Adrenal gland (tissue), 5 donors: ENCODE measurements around the gene PMF1.

Experiments used
- POLR2A ChIP-seq, 2 donors: fragments of 450-650 bp; IDR thresholded peaks; one replicate each; pipeline ENCODE4 v1.6.1; 2017; ENCODE audit warnings: antibody characterized with exemption in 2 of 2, mild to moderate bottlenecking in 2 of 2, moderate library complexity in 1 of 2
- TF ChIP-seq, protein P1 (sequence below), 6 experiments: fragments of 450-650 bp in 4 of 6; fragments of 200-600 bp in 2 of 6; sonication (generic) in 1 of 6; IDR thresholded peaks; 1 replicate in 5 of 6; 2 replicates in 1 of 6; pipeline versions ENCODE4 v1.5.1 to v1.8.0; 2016 to 2021; ENCODE audit warnings: antibody characterized with exemption in 6 of 6, mild to moderate bottlenecking in 2 of 6, moderate library complexity in 1 of 6
- donor health status: DM: no; HTN: no; CAD: no.

DNA sequence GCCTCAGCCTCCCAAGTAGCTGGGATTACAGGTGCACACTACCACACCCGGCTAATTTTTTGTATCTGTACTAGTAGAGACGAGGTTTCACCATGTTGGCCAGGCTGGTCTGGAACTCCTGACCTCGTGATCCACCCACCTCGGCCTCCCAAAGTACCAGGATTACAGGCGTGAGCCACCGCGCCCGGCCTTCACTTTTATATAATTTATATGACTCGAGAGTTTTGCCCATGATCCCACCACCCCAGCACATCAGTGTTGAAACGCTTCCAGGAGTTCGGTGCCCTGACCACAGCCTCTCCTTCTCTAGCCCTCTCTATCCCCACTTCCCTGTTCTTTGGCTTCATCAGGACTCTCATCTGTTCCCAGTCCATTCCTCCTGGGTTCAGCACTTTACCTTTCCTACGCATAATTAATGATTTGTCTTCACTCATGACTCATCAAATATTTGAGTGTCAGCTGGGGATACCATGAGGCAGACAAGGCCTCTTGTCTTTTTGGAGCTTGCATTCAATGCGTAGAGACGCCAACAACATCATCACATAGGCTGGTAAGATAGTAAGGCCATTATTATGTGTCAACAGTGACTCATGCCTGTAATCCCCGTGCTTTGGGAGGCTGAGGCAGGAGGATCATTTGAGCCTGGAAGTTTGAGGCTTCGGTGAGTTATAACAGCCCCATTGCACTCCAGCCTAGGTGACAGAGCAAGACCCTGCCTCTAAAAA is 1.4 kb downstream of the PMF1 start:
- no peak for TF ChIP-seq POLR2A (IDR thresholded peaks at IDR 0.05)
- TF ChIP-seq, protein P1, sequence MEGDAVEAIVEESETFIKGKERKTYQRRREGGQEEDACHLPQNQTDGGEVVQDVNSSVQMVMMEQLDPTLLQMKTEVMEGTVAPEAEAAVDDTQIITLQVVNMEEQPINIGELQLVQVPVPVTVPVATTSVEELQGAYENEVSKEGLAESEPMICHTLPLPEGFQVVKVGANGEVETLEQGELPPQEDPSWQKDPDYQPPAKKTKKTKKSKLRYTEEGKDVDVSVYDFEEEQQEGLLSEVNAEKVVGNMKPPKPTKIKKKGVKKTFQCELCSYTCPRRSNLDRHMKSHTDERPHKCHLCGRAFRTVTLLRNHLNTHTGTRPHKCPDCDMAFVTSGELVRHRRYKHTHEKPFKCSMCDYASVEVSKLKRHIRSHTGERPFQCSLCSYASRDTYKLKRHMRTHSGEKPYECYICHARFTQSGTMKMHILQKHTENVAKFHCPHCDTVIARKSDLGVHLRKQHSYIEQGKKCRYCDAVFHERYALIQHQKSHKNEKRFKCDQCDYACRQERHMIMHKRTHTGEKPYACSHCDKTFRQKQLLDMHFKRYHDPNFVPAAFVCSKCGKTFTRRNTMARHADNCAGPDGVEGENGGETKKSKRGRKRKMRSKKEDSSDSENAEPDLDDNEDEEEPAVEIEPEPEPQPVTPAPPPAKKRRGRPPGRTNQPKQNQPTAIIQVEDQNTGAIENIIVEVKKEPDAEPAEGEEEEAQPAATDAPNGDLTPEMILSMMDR (IDR thresholded peaks at IDR 0.05), result no peak
